Thyroid gland (tissue), 4 donors: ENCODE results near the gene STAC.

ENCODE experiments used
- POLR2A ChIP-seq, 2 donors: fragments of 450-650 bp; IDR thresholded peaks; one replicate each; pipeline ENCODE4 v1.6.1; 2017; ENCODE audit warnings: antibody characterized with exemption in 2 of 2, mild to moderate bottlenecking in 2 of 2, moderate library complexity in 1 of 2
- TF ChIP-seq, protein P1 (sequence below), 6 experiments: fragments of 200-600 bp in 3 of 6; fragments of 450-650 bp in 3 of 6; sonication (generic) in 3 of 6; IDR thresholded peaks; one replicate each; pipeline ENCODE4 v1.5.1; 2016 to 2019; ENCODE audit warnings: antibody characterized with exemption in 6 of 6, mild to moderate bottlenecking in 2 of 6, inconsistent platforms in 1 of 6, moderate library complexity in 1 of 6

DNA sequence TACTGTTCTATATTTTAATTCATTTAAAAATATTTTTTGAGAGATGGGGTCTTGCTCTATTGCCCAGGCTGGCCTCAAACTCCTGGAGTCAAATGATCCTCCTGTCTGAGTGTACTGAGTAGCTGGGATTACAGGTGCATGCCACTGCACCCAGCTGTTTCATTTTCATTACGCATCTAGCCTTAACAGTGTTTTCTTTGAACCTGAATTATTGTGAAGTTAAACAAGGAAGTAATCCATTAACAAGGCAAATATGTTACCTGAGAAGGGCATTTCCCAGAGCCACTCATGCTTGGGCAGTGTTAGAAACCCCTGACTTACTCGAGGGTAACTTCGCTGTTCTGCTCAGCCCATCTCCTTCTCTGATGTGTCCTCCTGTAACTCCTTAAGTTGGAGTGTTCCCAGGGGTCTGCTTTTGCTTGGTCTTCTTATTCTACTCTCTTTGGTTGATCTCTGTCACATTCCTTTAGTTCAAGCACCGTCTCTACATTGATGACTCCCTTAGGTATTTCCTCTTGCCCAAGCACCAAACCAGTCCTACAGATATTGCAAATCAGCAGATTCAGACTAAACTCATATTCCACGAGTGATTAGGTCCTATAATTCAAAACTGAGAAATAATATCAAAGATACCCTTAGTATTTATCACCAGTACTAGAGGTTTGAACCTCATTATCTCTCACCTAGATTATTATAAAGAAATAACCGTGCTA, 107.9 kb downstream of the STAC start:
- no peak for TF ChIP-seq POLR2A (IDR thresholded peaks at IDR 0.05)
- TF ChIP-seq, protein P1, sequence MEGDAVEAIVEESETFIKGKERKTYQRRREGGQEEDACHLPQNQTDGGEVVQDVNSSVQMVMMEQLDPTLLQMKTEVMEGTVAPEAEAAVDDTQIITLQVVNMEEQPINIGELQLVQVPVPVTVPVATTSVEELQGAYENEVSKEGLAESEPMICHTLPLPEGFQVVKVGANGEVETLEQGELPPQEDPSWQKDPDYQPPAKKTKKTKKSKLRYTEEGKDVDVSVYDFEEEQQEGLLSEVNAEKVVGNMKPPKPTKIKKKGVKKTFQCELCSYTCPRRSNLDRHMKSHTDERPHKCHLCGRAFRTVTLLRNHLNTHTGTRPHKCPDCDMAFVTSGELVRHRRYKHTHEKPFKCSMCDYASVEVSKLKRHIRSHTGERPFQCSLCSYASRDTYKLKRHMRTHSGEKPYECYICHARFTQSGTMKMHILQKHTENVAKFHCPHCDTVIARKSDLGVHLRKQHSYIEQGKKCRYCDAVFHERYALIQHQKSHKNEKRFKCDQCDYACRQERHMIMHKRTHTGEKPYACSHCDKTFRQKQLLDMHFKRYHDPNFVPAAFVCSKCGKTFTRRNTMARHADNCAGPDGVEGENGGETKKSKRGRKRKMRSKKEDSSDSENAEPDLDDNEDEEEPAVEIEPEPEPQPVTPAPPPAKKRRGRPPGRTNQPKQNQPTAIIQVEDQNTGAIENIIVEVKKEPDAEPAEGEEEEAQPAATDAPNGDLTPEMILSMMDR (IDR thresholded peaks at IDR 0.05) = no peak
